Caco-2 (cell line): ENCODE measurements around the gene MELTF. TPM values are rescaled to one million over a fixed set of nuclear protein-coding genes. Genes with fewer than 3 reads are reported as not detected.

Experiments used
- BruUV-seq: library from RNA; stranded (reverse); fragments of 400-500 nt; replicated peaks from 2 replicates; lab custom pipeline; 2021; lab: Mats Ljungman, UMichigan
- CTCF ChIA-PET: fragments of 300-600 bp; sonication (Branson Sonifier 250); formaldehyde crosslinking; loops from one replicate; lab custom pipeline; 2022; ENCODE audit warnings: antibody characterized with exemption; lab: Charles Lee
- POLR2A ChIA-PET: fragments of 300-600 bp; sonication (Branson Sonifier 250); formaldehyde crosslinking; loops from one replicate; lab custom pipeline; 2022; ENCODE audit warnings: antibody characterized with exemption; lab: Charles Lee
- DNase-seq, 2 experiments: peaks; one replicate each; pipeline versions ENCODE4 v3.0.0 to v3.0.0-alpha.2; 2020 to 2022
- H3K27me3 ChIP-seq: replicated peaks from 2 replicates; pipeline ENCODE4 v1.6.0; 2011; ENCODE audit warnings: low read length; ENCODE audit not compliant: control insufficient read depth, insufficient read depth
- H3K36me3 ChIP-seq: 2 replicates; pipeline ENCODE4 v1.5.1; 2011; ENCODE audit warnings: low read length; ENCODE audit not compliant: control insufficient read depth, insufficient read depth
- H3K4me1 ChIP-seq: fragments of 250-450 bp; sonication (Bioruptor Pico); 2 replicates; pipeline ENCODE4 v1.5.1; 2020; ENCODE audit warnings: mild to moderate bottlenecking
- H3K4me3 ChIP-seq: 2 replicates; pipeline ENCODE4 v1.5.1; 2011; ENCODE audit warnings: low read depth, mild to moderate bottlenecking, control low read depth, low read length
- H3K9me3 ChIP-seq: fragments of 250-450 bp; sonication (Bioruptor Pico); 2 replicates; pipeline ENCODE4 v1.5.1; 2020; ENCODE audit warnings: mild to moderate bottlenecking, moderate library complexity
- H3K27ac Mint-ChIP-seq: one replicate; pipeline ENCODE4 v1.8.0; 2022; ENCODE audit warnings: mixed read lengths; ENCODE audit not compliant: unreplicated experiment
- H3K27me3 Mint-ChIP-seq: one replicate; pipeline ENCODE4 v1.8.0; 2022; ENCODE audit warnings: mixed read lengths; ENCODE audit not compliant: insufficient read depth, unreplicated experiment
- H3K36me3 Mint-ChIP-seq: one replicate; pipeline ENCODE4 v1.8.0; 2022; ENCODE audit warnings: mild to moderate bottlenecking, mixed read lengths; ENCODE audit not compliant: insufficient read depth, unreplicated experiment
- H3K4me1 Mint-ChIP-seq: one replicate; pipeline ENCODE4 v1.8.0; 2022; ENCODE audit warnings: low read depth, mixed read lengths; ENCODE audit not compliant: unreplicated experiment
- H3K4me3 Mint-ChIP-seq: one replicate; pipeline ENCODE4 v1.8.0; 2022; ENCODE audit warnings: mild to moderate bottlenecking, moderate library complexity, mixed read lengths; ENCODE audit not compliant: unreplicated experiment
- H3K9me3 Mint-ChIP-seq: one replicate; pipeline ENCODE4 v1.8.0; 2022; ENCODE audit warnings: mixed read lengths; ENCODE audit not compliant: unreplicated experiment
- intact Hi-C: fragments of 100-400 bp; cut with micrococcal nuclease; formaldehyde crosslinking; loops from one replicate; pipeline ENCODE4 v1.10.0; 2022; ENCODE audit not compliant: unreplicated experiment
- total RNA-seq: library from RNA; stranded (reverse); gene quantifications from 2 replicates; pipeline ENCODE4 v1.2.3, GENCODE V29; 2022
- TF ChIP-seq, protein P1 (sequence below), 2 experiments: fragments of 200-600 bp in 1 of 2; IDR thresholded peaks; 1 replicate in 1 of 2; 2 replicates in 1 of 2; pipeline versions ENCODE4 v1.5.1 to v1.8.0; 2011 to 2022; ENCODE audit warnings: antibody characterized with exemption in 1 of 2, control low read depth in 1 of 2, inconsistent platforms in 1 of 2, low read depth in 1 of 2, low read length in 1 of 2, mild to moderate bottlenecking in 1 of 2, moderate library complexity in 1 of 2; ENCODE audit not compliant: insufficient read depth in 1 of 2, severe bottlenecking in 1 of 2, unreplicated experiment in 1 of 2

The MELTF gene
- total RNA-seq, 1 experiment from 2014 or later: 29.3 TPM

DNA sequence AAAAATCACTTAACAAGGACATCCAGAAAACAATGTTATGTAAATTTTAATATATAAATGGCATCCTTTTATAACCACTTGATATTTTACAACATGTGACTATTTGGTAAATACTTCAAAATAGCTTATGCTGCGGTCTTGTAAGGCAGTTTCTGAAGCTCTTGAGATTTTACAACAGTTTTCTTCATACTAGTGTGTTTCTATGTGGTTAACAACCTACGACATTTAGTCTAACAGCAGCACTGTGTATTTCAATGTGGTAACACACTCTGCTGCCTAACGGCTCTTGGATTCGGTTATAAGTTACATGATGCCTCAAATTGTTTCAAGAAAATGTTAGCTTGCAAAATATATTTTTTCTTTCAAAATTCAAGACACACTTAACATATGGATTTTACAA, 12.9 kb upstream of the MELTF start:
- ChIA-PET POLR2A (no interaction called here), CTCF (no interaction called here)
- Histone ChIP-seq H3K4me3 (no peak overlapping the region), H3K36me3 (no peaks in the 10 kb centered on the region), H3K27me3 (no peaks in the 10 kb centered on the region), H3K4me1 (no peaks in the 10 kb centered on the region), H3K9me3 (no peaks in the 10 kb centered on the region)
- H3K27ac Mint-ChIP-seq: no peak overlapping the region
- DNase-seq: no peak
- intact Hi-C loops: no loop called here
- H3K36me3 Mint-ChIP-seq: peaks cover 78% of the 10 kb centered on the region
- no peaks in the 10 kb centered on the region for H3K9me3 Mint-ChIP-seq
- H3K27me3 Mint-ChIP-seq: no peaks in the 10 kb centered on the region
- no TSS peak for BruUV-seq
- H3K4me1 Mint-ChIP-seq: no peaks in the 10 kb centered on the region
- TF ChIP-seq, protein P1, sequence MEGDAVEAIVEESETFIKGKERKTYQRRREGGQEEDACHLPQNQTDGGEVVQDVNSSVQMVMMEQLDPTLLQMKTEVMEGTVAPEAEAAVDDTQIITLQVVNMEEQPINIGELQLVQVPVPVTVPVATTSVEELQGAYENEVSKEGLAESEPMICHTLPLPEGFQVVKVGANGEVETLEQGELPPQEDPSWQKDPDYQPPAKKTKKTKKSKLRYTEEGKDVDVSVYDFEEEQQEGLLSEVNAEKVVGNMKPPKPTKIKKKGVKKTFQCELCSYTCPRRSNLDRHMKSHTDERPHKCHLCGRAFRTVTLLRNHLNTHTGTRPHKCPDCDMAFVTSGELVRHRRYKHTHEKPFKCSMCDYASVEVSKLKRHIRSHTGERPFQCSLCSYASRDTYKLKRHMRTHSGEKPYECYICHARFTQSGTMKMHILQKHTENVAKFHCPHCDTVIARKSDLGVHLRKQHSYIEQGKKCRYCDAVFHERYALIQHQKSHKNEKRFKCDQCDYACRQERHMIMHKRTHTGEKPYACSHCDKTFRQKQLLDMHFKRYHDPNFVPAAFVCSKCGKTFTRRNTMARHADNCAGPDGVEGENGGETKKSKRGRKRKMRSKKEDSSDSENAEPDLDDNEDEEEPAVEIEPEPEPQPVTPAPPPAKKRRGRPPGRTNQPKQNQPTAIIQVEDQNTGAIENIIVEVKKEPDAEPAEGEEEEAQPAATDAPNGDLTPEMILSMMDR (IDR thresholded peaks at IDR 0.05; ENCODE audit: insufficient read depth in 1 of 2, low read depth in 1 of 2, low read length in 1 of 2, severe bottlenecking in 1 of 2, unreplicated experiment in 1 of 2): no peak
- H3K4me3 Mint-ChIP-seq: no peak overlapping the region

DNA sequence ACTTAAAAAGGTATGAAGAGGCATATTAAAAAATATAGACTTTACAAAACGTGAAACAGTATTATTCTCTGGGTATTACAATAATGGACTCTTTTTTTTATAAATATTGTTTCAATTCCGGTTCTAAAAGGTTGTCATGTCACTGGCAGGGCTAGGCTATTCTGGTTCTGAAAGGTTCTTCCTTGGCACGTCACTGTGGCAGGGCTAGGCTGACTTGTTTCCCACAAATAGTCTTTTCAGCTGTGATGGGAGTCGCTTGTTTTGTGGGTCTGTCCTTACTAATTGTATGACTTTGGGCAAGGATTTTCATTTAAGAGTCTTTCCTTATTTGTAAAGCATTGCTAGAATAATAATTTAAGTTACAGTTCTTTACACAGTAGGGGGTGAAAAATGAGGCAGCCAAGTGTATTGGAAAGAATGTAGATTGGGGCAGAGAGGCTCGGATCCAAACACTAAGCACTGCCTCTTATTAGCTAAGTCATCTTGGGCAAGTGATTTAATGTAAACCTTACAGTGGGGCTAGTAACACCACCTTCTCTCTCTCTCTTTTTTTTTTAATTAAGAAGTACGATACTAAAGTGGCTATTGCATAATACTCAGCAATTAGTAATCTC, 12.4 kb upstream of the MELTF start:
- BruUV-seq: no TSS peak

DNA sequence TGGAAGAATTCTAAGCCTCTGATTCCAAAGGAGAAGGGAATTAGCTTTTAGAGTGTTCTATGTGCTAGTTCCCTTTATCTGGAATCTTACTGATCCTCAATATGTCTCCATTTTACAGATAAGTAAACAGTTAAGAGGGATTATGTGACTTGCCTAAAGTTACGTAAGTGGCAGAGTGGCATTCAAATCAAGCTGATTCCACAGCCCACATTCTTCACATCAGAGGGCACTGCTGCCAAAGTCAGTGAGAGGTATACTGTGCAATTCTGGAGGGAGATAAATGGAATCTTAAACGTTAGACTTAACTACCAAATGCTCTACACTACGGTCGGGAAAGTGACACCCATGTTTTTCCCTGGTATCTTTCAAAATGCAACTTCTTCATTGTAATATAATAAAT, 11.0 kb upstream of the MELTF start:
- Mint-ChIP-seq H3K4me3 (no peak overlapping the region), H3K9me3 (no peaks in the 10 kb centered on the region), H3K4me1 (no peaks in the 10 kb centered on the region), H3K27ac (no peak overlapping the region), H3K36me3 (peaks cover 77% of the 10 kb centered on the region), H3K27me3 (no peaks in the 10 kb centered on the region)
- TF ChIP-seq, protein P1 (IDR thresholded peaks at IDR 0.05; ENCODE audit: insufficient read depth in 1 of 2, low read depth in 1 of 2, low read length in 1 of 2, severe bottlenecking in 1 of 2, unreplicated experiment in 1 of 2): no peak
- POLR2A ChIA-PET: no interaction called here
- no peak for DNase-seq
- Histone ChIP-seq H3K9me3 (no peaks in the 10 kb centered on the region), H3K36me3 (no peaks in the 10 kb centered on the region), H3K27me3 (no peaks in the 10 kb centered on the region), H3K4me1 (no peaks in the 10 kb centered on the region), H3K4me3 (no peak overlapping the region)
- no TSS peak for BruUV-seq
- intact Hi-C loops: no loop called here
- CTCF ChIA-PET: no interaction called here

More for the DNA sequence above, 12.4 kb upstream of the MELTF start:
- no peaks in the 10 kb centered on the region for H3K36me3 ChIP-seq
- no peaks in the 10 kb centered on the region for H3K27me3 Mint-ChIP-seq
- no peaks in the 10 kb centered on the region for H3K4me1 Mint-ChIP-seq
- DNase-seq: no peak
- no peaks in the 10 kb centered on the region for H3K9me3 ChIP-seq
- intact Hi-C loops: no loop called here
- no peak overlapping the region for H3K27ac Mint-ChIP-seq
- TF ChIP-seq, protein P1 (IDR thresholded peaks at IDR 0.05; ENCODE audit: insufficient read depth in 1 of 2, low read depth in 1 of 2, low read length in 1 of 2, severe bottlenecking in 1 of 2, unreplicated experiment in 1 of 2): no peak
- CTCF ChIA-PET: no interaction called here
- no peak overlapping the region for H3K4me3 Mint-ChIP-seq
- H3K27me3 ChIP-seq: no peaks in the 10 kb centered on the region
- no peaks in the 10 kb centered on the region for H3K9me3 Mint-ChIP-seq
- POLR2A ChIA-PET: no interaction called here
- peaks cover 78% of the 10 kb centered on the region for H3K36me3 Mint-ChIP-seq
- H3K4me1 ChIP-seq: no peaks in the 10 kb centered on the region
- H3K4me3 ChIP-seq: no peak overlapping the region
